HCT116 (cell line): ENCODE results near the gene ZSWIM9. TPM values are rescaled to one million over a fixed set of nuclear protein-coding genes. Genes with fewer than 3 reads are reported as not detected.

Experiments used
- ATAC-seq: fragments of 200-7000 bp; cut with Tn5 transposase; 2 replicates; pipeline ENCODE4 v1.9.1; 2020; ENCODE audit warnings: mild to moderate bottlenecking, moderate library complexity
- BruUV-seq: library from RNA; stranded (reverse); fragments of 400-500 nt; replicated peaks from 2 replicates; lab custom pipeline; 2021; lab: Mats Ljungman, UMichigan
- CTCF ChIA-PET: fragments of 300-600 bp; sonication (Branson Sonifier 250); formaldehyde crosslinking; loops from one replicate; lab custom pipeline; 2021; ENCODE audit warnings: antibody characterized with exemption; lab: Charles Lee
- POLR2A ChIA-PET: fragments of 300-600, 350-600 bp; sonication (Branson Sonifier 250); formaldehyde crosslinking; loops from one replicate; lab custom pipeline; 2021; ENCODE audit warnings: antibody characterized with exemption; lab: Charles Lee
- RAD21 ChIA-PET, 2 experiments: fragments of 300-600 bp; sonication (Branson Sonifier 250); formaldehyde crosslinking; loops; one replicate each; lab custom pipeline; 2023; ENCODE audit warnings: low total read pairs in 2 of 2; ENCODE audit not compliant: uncharacterized antibody in 2 of 2, unreplicated experiment in 2 of 2, low non-redundant PET in 1 of 2; lab: Charles Lee
- DNase-seq: peaks from one replicate; pipeline ENCODE4 v3.0.0-alpha.2; 2010; ENCODE audit warnings: low read depth, low spot score
- H2AFZ ChIP-seq: fragments of 200-600 bp; shearing (Covaris generic), sonication (generic); 2 replicates; pipeline ENCODE4 v1.6.1; 2017; ENCODE audit warnings: low read depth, mixed run types, mixed read lengths, antibody characterized with exemption, low read length; ENCODE audit not compliant: poor library complexity, severe bottlenecking
- H3K27ac ChIP-seq: 2 replicates; pipeline ENCODE4 v1.5.1; 2012; ENCODE audit warnings: low read depth, low read length
- H3K27me3 ChIP-seq: fragments of 200-600 bp; sonication (generic); 2 replicates; pipeline ENCODE4 v1.6.1; 2016; ENCODE audit warnings: mixed run types, low read length, mixed read lengths; ENCODE audit not compliant: insufficient read depth
- H3K36me3 ChIP-seq, 2 experiments: fragments of 200-500 bp in 1 of 2; fragments of 200-600 bp in 1 of 2; sonication (Bioruptor generic) in 1 of 2; sonication (generic) in 1 of 2; 2 replicates each; pipeline versions ENCODE4 v1.5.1 to v1.6.1; 2014 to 2016; ENCODE audit warnings: low read length in 2 of 2, inconsistent platforms in 1 of 2, mixed read lengths in 1 of 2, mixed run types in 1 of 2; ENCODE audit not compliant: insufficient read depth in 2 of 2, control insufficient read depth in 1 of 2
- H3K4me1 ChIP-seq, 2 experiments: fragments of 200-600 bp in 1 of 2; sonication (generic) in 1 of 2; 2 replicates each; pipeline versions ENCODE4 v1.5.1 to v1.6.1; 2012 to 2017; ENCODE audit warnings: low read length in 2 of 2, inconsistent platforms in 1 of 2, mild to moderate bottlenecking in 1 of 2, mixed read lengths in 1 of 2, mixed run types in 1 of 2, moderate library complexity in 1 of 2; ENCODE audit not compliant: insufficient read depth in 2 of 2, control insufficient read depth in 1 of 2
- H3K4me2 ChIP-seq: fragments of 200-600 bp; sonication (generic); 2 replicates; pipeline ENCODE4 v1.6.1; 2017; ENCODE audit warnings: mixed run types, low read length, mixed read lengths
- H3K4me3 ChIP-seq, 2 experiments: fragments of 200-600 bp in 1 of 2; sonication (generic) in 1 of 2; replicated peaks in 1 of 2; 2 replicates each; pipeline ENCODE4 v1.5.1; 2011 to 2016; ENCODE audit warnings: low read length in 2 of 2, control low read depth in 1 of 2, low read depth in 1 of 2, mild to moderate bottlenecking in 1 of 2, mixed read lengths in 1 of 2, mixed run types in 1 of 2
- H3K79me2 ChIP-seq: fragments of 200-600 bp; sonication (generic); 2 replicates; pipeline ENCODE4 v1.6.1; 2017; ENCODE audit warnings: mild to moderate bottlenecking, mixed run types, low read length, moderate library complexity, mixed read lengths; ENCODE audit not compliant: insufficient read depth
- H3K9ac ChIP-seq: fragments of 200-600 bp; sonication (generic); 2 replicates; pipeline ENCODE4 v1.6.1; 2016; ENCODE audit warnings: low read length, mixed read lengths
- H3K9me2 ChIP-seq: fragments of 200-600 bp; sonication (generic), shearing (Covaris generic); 2 replicates; pipeline ENCODE4 v1.6.1; 2017; ENCODE audit warnings: mixed run types, mild to moderate bottlenecking, moderate library complexity; ENCODE audit not compliant: insufficient read depth
- H3K9me3 ChIP-seq, 2 experiments: fragments of 200-500 bp in 1 of 2; fragments of 200-600 bp in 1 of 2; sonication (Bioruptor generic) in 1 of 2; sonication (generic) in 1 of 2; 2 replicates each; pipeline ENCODE4 v1.6.1; 2014 to 2017; ENCODE audit warnings: low read length in 2 of 2, mixed read lengths in 2 of 2, inconsistent platforms in 1 of 2, low read depth in 1 of 2, mild to moderate bottlenecking in 1 of 2, mixed run types in 1 of 2, moderate library complexity in 1 of 2; ENCODE audit not compliant: control insufficient read depth in 1 of 2, insufficient read depth in 1 of 2
- H4K20me1 ChIP-seq: fragments of 200-600 bp; sonication (generic), shearing (Covaris generic); 2 replicates; pipeline ENCODE4 v1.6.1; 2017; ENCODE audit warnings: mixed run types, mild to moderate bottlenecking, moderate library complexity; ENCODE audit not compliant: insufficient read depth
- CBX3 ChIP-seq: IDR thresholded peaks from 2 replicates; pipeline ENCODE4 v1.6.1; 2012; ENCODE audit warnings: low read depth
- EGR1 ChIP-seq: IDR thresholded peaks from 2 replicates; pipeline ENCODE4 v1.6.1; 2012; ENCODE audit warnings: low read depth
- ELF1 ChIP-seq: IDR thresholded peaks from 2 replicates; pipeline ENCODE4 v1.6.1; 2012; ENCODE audit warnings: low read depth, borderline replicate concordance
- EZH2 ChIP-seq: fragments of 200-600 bp; sonication (generic); IDR thresholded peaks from 2 replicates; pipeline ENCODE4 v1.6.1; 2017; ENCODE audit warnings: antibody characterized with exemption, mixed run types
- EZH2phosphoT487 ChIP-seq: fragments of 200-600 bp; IDR thresholded peaks from 2 replicates; pipeline ENCODE4 v1.6.1; 2018; ENCODE audit warnings: antibody characterized with exemption, borderline replicate concordance
- JUND ChIP-seq: IDR thresholded peaks from 2 replicates; pipeline ENCODE4 v1.6.1; 2012
- POLR2A ChIP-seq: IDR thresholded peaks from 2 replicates; pipeline ENCODE4 v1.7.0; 2011; ENCODE audit warnings: borderline replicate concordance; ENCODE audit not compliant: insufficient read depth, insufficient read length; ENCODE audit errors: extremely low read depth
- POLR2AphosphoS5 ChIP-seq: IDR thresholded peaks from 2 replicates; pipeline ENCODE4 v1.6.1; 2011; ENCODE audit warnings: mild to moderate bottlenecking, low read depth, low read length, moderate library complexity
- RAD21 ChIP-seq: IDR thresholded peaks from 2 replicates; pipeline ENCODE4 v1.6.1; 2012; ENCODE audit warnings: low read depth, mild to moderate bottlenecking
- SRF ChIP-seq: IDR thresholded peaks from 2 replicates; pipeline ENCODE4 v1.6.1; 2012; ENCODE audit warnings: low read depth
- TCF7L2 ChIP-seq: IDR thresholded peaks from 2 replicates; pipeline ENCODE4 v1.7.0; 2011; ENCODE audit warnings: borderline replicate concordance, inconsistent platforms; ENCODE audit not compliant: insufficient read depth, insufficient read length; ENCODE audit errors: extremely low read depth
- YY1 ChIP-seq: IDR thresholded peaks from 2 replicates; pipeline ENCODE4 v1.6.1; 2011; ENCODE audit warnings: low read length, low read depth, moderate library complexity, mild to moderate bottlenecking; ENCODE audit not compliant: insufficient replicate concordance; ENCODE audit errors: extremely low read depth
- ZFX ChIP-seq: fragments of 450-650 bp; IDR thresholded peaks from 2 replicates; pipeline ENCODE4 v1.6.1; 2017
- ZNF274 ChIP-seq: fragments of 200-500 bp; sonication (Bioruptor generic); IDR thresholded peaks from 2 replicates; pipeline ENCODE4 v1.6.1; 2014; ENCODE audit warnings: mild to moderate bottlenecking, low read depth, low read length, inconsistent platforms
- intact Hi-C: fragments of 100-400 bp; cut with micrococcal nuclease; formaldehyde crosslinking; loops from 2 replicates; pipeline ENCODE4 v1.10.0; 2022
- total RNA-seq: library from RNA; stranded (reverse); gene quantifications from one replicate; pipeline ENCODE4 v1.2.1, GENCODE V29; 2021; ENCODE audit not compliant: unreplicated experiment
- TF ChIP-seq, protein P1 (sequence below), 3 experiments: fragments of 200-600 bp in 1 of 3; sonication (generic) in 1 of 3; IDR thresholded peaks in 2 of 3; conservative IDR thresholded peaks in 1 of 3; 2 replicates each; pipeline ENCODE4 v1.5.1; 2012 to 2017; ENCODE audit warnings: low read depth in 2 of 3, low read length in 2 of 3, antibody characterized with exemption in 1 of 3, borderline replicate concordance in 1 of 3, control low read depth in 1 of 3, mild to moderate bottlenecking in 1 of 3, mixed read lengths in 1 of 3, mixed run types in 1 of 3, moderate library complexity in 1 of 3; ENCODE audit not compliant: insufficient read depth in 1 of 3
- TF ChIP-seq, protein P2 (sequence below): IDR thresholded peaks from 2 replicates; pipeline ENCODE4 v1.6.1; 2011; ENCODE audit warnings: mild to moderate bottlenecking, low read length, moderate library complexity; ENCODE audit not compliant: insufficient replicate concordance; ENCODE audit errors: extremely low read depth
- TF ChIP-seq, protein P3 (sequence below): IDR thresholded peaks from 2 replicates; pipeline ENCODE4 v1.6.1; 2012; ENCODE audit warnings: low read depth
- TF ChIP-seq, protein P4 (sequence below): IDR thresholded peaks from 2 replicates; pipeline ENCODE4 v1.6.1; 2012

ZSWIM9 gene
- total RNA-seq, 1 experiment from 2014 or later: 10.2 TPM

DNA sequence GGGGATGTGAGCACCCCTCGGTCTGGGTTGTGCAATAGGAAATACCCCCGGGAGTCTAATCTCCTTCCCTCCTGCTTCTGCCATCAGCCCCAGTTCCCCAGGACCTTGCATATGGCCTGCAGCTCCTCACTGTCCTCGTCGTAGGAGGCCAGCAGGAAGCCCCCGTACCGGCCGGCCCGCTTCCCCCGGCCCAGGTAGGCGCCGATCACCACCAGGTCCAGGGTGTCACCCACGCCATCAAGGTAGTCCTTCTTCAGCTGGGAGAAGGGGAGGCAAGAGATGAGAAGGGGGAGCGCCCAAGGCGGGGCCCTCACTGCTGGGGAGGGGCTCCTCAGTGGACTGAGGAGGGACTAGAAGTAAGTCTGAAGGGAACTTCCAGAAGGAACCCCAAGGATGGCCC is 49.4 kb upstream of the ZSWIM9 start:
- Histone ChIP-seq H4K20me1 (no peaks in the 10 kb centered on the region), H3K9ac (no peak overlapping the region), H3K4me2 (no peak overlapping the region), H3K79me2 (no peaks in the 10 kb centered on the region), H3K27ac (no peak overlapping the region), H3K27me3 (no peaks in the 10 kb centered on the region), H3K9me3 (no peaks in the 10 kb centered on the region), H3K36me3 (peaks cover 7 to 43% of the 10 kb centered on the region in 2 experiments), H3K4me3 (no peak overlapping the region), H3K9me2 (no peaks in the 10 kb centered on the region), H3K4me1 (peaks cover 0 to 10% of the 10 kb centered on the region in 2 experiments; a peak in 2 of 4 replicates), H2AFZ (no peak overlapping the region)
- intact Hi-C loops: no loop called here
- CTCF ChIA-PET: no interaction called here
- BruUV-seq: no TSS peak
- DNase-seq (no peak), ATAC-seq (no peak)
- RAD21 ChIA-PET: no interaction called here
- TF ChIP-seq CBX3 (no peak), TCF7L2 (no peak), YY1 (no peak), ZNF274 (no peak), RAD21 (no peak), POLR2AphosphoS5 (no peak), EZH2 (no peak), EZH2phosphoT487 (no peak), JUND (no peak), POLR2A (no peak), EGR1 (no peak), ELF1 (no peak), ZFX (no peak), SRF (no peak)
- TF ChIP-seq, protein P1, sequence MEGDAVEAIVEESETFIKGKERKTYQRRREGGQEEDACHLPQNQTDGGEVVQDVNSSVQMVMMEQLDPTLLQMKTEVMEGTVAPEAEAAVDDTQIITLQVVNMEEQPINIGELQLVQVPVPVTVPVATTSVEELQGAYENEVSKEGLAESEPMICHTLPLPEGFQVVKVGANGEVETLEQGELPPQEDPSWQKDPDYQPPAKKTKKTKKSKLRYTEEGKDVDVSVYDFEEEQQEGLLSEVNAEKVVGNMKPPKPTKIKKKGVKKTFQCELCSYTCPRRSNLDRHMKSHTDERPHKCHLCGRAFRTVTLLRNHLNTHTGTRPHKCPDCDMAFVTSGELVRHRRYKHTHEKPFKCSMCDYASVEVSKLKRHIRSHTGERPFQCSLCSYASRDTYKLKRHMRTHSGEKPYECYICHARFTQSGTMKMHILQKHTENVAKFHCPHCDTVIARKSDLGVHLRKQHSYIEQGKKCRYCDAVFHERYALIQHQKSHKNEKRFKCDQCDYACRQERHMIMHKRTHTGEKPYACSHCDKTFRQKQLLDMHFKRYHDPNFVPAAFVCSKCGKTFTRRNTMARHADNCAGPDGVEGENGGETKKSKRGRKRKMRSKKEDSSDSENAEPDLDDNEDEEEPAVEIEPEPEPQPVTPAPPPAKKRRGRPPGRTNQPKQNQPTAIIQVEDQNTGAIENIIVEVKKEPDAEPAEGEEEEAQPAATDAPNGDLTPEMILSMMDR (IDR thresholded peaks at IDR 0.05 in 2 of 3, conservative IDR thresholded peaks at IDR 0.05 in 1 of 3; ENCODE audit: borderline replicate concordance in 1 of 3, insufficient read depth in 1 of 3, low read depth in 2 of 3, low read length in 2 of 3): no peak
- TF ChIP-seq, protein P2, sequence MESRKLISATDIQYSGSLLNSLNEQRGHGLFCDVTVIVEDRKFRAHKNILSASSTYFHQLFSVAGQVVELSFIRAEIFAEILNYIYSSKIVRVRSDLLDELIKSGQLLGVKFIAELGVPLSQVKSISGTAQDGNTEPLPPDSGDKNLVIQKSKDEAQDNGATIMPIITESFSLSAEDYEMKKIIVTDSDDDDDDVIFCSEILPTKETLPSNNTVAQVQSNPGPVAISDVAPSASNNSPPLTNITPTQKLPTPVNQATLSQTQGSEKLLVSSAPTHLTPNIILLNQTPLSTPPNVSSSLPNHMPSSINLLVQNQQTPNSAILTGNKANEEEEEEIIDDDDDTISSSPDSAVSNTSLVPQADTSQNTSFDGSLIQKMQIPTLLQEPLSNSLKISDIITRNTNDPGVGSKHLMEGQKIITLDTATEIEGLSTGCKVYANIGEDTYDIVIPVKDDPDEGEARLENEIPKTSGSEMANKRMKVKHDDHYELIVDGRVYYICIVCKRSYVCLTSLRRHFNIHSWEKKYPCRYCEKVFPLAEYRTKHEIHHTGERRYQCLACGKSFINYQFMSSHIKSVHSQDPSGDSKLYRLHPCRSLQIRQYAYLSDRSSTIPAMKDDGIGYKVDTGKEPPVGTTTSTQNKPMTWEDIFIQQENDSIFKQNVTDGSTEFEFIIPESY: no peak
- TF ChIP-seq, protein P3, sequence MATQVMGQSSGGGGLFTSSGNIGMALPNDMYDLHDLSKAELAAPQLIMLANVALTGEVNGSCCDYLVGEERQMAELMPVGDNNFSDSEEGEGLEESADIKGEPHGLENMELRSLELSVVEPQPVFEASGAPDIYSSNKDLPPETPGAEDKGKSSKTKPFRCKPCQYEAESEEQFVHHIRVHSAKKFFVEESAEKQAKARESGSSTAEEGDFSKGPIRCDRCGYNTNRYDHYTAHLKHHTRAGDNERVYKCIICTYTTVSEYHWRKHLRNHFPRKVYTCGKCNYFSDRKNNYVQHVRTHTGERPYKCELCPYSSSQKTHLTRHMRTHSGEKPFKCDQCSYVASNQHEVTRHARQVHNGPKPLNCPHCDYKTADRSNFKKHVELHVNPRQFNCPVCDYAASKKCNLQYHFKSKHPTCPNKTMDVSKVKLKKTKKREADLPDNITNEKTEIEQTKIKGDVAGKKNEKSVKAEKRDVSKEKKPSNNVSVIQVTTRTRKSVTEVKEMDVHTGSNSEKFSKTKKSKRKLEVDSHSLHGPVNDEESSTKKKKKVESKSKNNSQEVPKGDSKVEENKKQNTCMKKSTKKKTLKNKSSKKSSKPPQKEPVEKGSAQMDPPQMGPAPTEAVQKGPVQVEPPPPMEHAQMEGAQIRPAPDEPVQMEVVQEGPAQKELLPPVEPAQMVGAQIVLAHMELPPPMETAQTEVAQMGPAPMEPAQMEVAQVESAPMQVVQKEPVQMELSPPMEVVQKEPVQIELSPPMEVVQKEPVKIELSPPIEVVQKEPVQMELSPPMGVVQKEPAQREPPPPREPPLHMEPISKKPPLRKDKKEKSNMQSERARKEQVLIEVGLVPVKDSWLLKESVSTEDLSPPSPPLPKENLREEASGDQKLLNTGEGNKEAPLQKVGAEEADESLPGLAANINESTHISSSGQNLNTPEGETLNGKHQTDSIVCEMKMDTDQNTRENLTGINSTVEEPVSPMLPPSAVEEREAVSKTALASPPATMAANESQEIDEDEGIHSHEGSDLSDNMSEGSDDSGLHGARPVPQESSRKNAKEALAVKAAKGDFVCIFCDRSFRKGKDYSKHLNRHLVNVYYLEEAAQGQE: no peak
- TF ChIP-seq, protein P4, sequence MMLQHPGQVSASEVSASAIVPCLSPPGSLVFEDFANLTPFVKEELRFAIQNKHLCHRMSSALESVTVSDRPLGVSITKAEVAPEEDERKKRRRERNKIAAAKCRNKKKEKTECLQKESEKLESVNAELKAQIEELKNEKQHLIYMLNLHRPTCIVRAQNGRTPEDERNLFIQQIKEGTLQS: no peak
- POLR2A ChIA-PET: no interaction called here
